ENCODE results near the gene AQP12A.

DNA sequence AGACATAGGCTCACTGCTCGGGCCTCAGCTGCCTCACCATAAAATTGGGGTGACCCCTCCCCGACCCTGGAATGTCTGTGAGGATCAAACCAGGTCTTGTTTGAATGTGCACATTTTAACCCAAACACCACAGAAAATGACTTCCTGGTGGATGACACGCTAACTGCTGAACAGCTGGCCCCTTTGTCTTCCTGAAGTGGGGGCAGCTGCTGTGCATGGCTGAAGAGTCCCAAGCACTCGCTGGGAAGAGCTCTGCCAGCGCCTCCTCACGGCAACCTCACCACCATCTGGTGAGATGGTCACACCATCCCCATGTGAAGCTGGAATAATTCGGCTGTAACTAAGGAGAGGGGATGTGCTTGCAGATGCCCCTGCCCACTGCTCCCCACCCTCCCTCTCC lies 34.0 kb downstream of the AQP12A start:
- TF ChIP-seq, protein P1, sequence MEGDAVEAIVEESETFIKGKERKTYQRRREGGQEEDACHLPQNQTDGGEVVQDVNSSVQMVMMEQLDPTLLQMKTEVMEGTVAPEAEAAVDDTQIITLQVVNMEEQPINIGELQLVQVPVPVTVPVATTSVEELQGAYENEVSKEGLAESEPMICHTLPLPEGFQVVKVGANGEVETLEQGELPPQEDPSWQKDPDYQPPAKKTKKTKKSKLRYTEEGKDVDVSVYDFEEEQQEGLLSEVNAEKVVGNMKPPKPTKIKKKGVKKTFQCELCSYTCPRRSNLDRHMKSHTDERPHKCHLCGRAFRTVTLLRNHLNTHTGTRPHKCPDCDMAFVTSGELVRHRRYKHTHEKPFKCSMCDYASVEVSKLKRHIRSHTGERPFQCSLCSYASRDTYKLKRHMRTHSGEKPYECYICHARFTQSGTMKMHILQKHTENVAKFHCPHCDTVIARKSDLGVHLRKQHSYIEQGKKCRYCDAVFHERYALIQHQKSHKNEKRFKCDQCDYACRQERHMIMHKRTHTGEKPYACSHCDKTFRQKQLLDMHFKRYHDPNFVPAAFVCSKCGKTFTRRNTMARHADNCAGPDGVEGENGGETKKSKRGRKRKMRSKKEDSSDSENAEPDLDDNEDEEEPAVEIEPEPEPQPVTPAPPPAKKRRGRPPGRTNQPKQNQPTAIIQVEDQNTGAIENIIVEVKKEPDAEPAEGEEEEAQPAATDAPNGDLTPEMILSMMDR (IDR thresholded peaks at IDR 0.05): no peak
- TF ChIP-seq EP300 (IDR thresholded peaks at IDR 0.05) (no peak), POLR2A (IDR thresholded peaks at IDR 0.05) (no peak), POLR2AphosphoS5 (IDR thresholded peaks at IDR 0.05) (no peak)

Measured in sigmoid colon (tissue), 4 donors.